Inflammatory macrophage (primary cell): ENCODE data around the gene TTC23.

Experiments
- DNase-seq, 2 donors: peaks; one replicate each; pipeline ENCODE4 v3.0.0-alpha.2; 2020 to 2022
- total RNA-seq, 18 experiments: gene quantifications; one replicate each; lab custom pipeline; 2026; ENCODE audit warnings: mixed read lengths in 6 of 18, inconsistent platforms in 2 of 18; lab: John Stamatoyannopoulos, UW

Gene TTC23, protein sequence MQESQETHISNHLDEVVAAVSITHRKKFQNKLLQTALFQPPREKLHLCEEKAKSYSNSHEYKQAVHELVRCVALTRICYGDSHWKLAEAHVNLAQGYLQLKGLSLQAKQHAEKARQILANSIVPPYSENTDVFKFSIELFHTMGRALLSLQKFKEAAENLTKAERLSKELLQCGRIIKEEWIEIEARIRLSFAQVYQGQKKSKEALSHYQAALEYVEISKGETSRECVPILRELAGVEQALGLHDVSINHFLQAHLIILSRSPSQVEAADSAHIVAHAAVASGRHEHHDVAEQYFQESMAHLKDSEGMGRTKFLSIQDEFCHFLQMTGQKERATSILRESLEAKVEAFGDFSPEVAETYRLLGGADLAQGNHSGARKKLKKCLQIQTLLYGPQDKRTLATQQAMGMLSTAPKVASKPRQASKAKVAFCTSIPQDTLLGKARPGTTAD
- 9.1 to 23.8 (median 14.5) reads per million in 18 experiments for total RNA-seq

DNA sequence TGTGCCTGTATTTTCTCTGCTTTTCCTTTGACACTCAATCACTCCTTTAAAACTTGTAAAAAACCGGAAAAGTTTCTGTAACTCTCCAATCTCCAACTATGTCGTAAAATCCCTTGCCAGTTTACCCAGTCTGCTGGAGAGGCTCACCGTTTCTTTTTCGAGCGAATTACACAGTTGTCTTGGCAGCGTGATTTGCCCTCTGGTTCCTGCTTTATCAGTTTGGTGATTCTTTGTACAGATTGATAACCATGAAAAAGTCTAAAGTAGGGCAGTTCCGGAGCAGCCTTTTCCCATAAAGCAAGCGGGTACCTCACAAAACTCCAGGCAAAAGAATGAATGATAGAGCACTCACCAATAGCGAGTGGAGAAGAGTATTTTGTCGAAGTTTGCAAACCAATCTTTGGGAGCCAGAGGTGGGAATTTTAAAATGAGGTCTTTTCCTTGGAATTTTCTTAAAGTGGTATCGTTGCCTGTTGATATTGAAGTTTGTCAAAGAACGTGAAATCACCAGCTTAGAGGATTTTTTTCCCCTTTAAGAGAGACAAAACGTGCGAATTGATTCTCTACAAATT lies at the start of gene TTC23:
TTC23 (minus strand) TSS at position 312 of the 572 bp plus-strand sequence. CDS start 20,869 bp downstream, outside the sequence.
- DNase-seq, result peak; percentile 22 to 40

DNA sequence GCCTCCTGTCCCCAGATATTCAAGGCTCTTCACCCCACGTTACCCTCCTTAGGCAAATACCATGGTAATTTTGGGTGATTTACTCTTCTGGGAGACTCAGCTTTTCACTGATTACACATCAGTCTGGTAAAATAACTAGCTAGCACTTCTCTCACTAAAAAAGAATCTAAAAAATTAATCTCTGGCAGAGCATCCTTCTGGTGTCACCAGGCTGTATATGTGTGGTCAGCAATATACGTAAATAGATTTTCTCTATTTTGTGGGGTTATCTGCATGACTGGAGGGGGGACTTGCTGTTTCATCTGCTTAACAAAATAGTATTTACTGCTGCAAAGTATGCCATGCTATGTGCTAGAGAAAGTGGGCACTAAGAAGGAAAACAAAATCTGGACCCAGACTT lies 47.0 kb upstream of the TTC23 start:
- DNase-seq, result no peak

DNA sequence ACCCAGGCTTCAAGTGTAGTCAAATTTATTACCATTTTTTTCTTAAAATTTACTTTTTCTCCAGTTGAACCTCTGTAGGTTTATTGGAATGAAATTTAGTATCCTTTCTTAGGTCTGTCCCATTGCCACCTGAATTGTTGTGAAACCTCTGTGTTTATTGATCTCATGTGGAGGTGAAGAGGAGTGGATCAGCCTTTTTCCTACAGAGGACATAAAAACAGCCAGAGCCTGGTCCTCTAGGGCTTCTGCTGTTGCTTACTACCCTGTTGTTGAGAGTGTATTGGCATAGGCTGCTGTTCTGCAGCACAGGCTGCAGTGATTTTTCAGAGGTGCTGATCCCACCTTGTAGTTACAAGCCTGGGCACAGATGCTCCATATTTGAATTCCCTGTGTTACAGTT lies 46.5 kb upstream of the TTC23 start:
- no peak for DNase-seq

DNA sequence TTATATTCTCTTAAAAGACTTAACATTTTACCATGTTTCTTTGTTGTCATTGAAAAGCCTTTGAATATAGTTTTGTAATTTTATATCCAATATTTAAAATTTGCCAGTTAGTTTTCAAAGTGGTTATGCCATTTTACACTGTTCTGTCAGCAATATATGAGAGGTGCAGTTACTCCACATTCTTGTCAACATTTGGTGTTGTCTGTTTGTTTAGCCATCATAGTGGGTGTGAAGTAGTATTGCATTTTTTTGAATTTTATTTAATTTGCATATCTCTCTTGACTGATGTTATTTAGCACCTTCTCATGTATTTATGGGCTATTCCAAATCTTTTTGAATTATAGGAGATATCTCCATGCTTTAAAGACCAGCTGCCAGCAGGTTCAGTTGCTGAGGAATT lies 42.3 kb upstream of the TTC23 start:
- no peak for DNase-seq

DNA sequence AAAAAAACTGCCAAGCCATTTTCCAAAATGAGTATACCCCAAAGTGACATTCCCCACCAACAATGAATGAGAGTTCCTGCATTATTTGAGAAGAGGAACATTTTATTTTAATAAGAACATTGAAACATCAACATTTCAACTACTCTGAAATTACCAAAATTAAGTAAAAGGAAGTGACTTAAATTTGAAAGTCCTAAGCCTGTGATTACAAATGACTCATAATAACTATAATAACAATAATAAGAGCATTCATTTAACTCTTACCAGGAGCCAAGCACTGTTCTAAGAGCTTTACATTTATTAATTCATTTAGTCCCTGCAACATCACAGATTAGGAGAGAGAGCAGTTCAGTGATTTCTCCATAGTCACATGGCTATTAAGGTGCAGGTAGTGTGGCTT lies 34.3 kb upstream of the TTC23 start:
- no peak for DNase-seq

DNA sequence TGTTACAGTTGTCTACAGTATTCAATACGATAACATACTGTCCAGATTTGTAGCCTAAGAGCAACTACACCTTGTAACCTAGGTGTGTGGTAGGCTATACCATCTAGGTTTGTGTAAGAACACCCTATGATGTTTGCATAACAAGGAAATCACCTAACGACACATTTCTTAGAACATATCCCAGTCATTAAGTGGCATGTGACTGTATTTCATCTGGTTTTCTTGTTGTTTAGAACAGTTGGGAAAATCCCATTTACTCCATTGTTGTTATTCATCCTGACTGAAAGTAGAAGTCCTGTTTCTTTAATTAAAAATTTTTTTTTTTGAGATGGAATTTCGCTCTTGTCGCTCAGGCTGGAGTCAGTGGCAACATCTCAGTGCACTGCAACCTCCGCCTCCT lies 33.2 kb upstream of the TTC23 start:
- DNase-seq, result no peak

DNA sequence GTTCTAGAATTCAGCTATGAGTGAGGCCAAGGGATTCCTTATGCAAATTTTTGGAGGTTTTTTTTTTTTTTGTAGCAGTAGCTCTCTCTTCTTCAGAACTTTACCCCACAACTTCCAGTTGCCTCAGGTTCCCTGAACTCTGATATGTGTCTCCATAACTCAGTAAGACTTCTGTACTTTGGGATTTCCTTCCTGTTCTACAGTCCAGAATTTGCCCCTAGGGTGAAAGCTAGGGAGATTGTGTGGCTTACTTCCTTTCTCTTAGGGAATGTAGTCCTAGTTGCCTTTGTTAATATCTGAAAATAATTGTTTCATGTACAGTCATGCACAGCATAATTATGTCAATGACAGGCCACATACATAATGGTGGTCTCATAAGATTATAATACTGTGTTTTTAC lies 32.7 kb upstream of the TTC23 start:
- no peak for DNase-seq

DNA sequence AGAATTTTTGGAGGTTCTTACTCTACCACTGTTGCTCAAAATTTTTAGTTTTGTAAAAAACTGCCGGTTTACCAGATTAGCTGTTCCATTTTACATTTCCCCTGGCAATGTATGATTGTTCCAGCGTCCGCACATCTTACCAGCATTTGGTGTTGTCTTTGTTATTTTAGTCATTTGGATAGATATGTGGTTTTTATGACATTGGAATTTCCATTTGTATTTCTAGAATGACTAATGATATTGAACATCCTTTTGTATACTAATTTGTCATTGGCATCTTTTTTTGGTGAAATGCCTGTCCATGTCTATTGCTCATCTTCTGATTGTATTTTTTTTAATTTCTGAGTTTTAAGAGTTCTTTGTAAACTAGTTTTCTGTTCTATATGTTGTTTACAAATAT lies 30.4 kb upstream of the TTC23 start:
- DNase-seq, result no peak

DNA sequence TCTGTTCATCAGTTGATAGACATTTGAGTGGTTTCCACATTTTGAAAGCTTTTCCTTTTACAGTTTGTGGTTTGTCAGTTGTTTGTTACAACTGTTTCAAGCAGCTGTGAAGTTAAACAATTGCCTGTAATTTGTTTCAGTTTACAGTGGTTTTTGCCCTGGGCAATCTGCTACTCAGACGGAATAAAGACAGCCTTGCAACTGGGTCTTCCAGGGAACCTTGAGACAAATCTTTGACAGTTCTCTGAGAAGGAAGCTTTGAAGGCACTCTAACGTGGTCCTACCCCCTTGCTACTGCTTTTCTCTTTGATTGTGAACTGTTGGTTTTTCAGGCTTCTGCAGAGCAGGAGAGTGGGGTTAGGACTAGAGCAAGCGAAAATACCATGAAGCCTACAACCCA lies 29.9 kb upstream of the TTC23 start:
- DNase-seq, result no peak

DNA sequence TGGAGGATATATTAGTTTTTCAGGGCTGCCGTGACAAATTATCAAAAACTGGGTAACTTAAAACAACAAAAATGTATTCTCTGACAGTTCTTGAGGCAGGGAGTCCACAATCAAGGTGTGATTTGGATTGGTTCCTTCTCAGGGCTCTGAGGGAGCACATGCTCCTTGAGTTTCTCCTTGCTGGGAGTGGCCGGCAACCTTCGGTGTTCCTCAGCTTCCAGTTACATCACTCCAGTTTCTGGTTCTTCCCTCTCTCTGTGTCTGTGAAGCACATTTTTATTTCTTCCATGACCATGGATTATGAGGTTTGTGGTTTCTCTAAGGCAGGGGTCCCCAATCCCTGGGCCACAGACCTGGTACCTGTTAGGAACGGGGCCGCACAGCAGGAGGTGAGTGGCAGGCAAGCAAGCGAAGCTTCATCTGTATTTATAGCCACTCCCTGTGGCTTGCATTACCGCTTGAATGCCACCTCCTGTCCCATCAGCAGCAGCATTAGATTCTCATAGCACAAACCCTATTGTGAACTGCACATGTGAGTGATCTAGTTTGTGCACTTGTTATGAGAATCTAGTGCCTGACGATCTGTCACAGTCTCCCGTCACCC lies 26.2 kb upstream of the TTC23 start:
- DNase-seq, result no peak

DNA sequence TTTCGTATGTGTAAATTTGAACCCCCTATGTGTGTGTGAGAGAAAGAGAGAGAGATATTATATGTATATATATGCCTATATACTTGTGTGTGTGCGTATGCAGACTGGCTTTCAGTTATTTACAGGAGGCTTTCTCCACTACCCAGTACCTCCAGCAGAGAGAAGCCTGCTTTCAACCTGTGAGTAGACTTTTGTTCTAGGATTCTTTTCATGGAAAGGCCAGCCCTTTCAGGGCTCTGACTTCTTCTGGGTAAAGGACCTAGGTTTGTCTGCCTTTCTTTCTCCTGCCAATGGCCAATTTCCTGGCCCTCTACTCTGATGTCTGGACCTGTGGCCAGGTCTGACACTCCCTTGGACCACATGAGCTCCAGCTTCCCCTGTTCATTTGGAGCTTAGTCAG lies 25.7 kb upstream of the TTC23 start:
- no peak for DNase-seq

DNA sequence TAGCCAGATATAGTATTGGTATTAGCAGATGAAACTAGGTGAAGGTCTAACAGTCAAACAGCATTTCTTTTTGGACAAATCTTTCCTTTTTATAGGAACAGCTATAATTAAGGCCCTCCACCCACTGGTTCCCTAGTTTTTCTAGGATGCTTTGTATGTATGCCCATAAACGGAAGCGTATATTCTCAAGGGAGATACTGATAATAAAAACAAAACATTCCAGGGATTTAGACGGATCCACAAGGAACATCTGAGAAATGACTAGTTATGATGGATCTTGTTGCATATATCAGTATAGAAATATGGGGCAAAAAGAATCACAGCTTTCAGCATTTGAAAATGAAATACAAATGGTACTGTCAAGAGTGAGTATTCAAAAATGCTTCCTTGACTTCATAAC lies 24.4 kb upstream of the TTC23 start:
- DNase-seq, result no peak

DNA sequence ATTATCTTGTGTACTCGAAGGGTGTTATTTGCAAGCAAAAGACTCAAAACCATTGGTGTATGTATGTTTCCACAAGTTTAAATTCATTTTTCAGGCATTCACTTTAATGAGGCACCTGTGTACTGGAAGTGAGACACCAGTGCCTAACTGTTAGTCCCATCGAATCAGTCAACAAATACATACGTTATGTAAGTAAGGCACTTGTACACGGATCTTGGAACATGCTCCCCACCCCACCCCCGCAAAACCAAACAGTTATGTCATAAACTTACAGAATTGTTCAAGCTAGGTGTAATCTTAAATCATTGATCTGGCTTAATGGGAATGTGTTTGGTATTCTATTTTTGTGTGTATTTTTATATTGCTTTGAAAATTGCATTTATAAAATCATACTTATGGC lies 19.1 kb upstream of the TTC23 start:
- DNase-seq, result no peak

DNA sequence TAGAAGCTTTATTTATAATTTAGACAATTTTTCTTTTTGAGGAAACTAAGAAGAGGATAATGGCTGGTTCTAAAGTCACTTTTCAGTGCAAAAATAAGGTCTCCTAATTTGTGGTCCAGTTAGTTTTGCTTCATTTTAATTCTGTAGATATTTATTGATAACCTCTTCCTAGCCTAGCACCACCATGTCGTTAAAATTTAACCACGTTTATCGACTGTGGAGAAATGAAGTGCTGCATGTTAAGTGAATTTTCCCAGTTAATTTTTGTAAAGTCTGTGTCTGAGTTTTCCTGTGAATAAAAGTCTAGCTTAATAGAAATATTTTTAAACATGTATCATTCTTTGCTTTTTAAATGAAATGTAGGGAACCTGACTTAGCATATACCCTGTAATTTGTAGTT lies 18.6 kb upstream of the TTC23 start:
- no peak for DNase-seq

DNA sequence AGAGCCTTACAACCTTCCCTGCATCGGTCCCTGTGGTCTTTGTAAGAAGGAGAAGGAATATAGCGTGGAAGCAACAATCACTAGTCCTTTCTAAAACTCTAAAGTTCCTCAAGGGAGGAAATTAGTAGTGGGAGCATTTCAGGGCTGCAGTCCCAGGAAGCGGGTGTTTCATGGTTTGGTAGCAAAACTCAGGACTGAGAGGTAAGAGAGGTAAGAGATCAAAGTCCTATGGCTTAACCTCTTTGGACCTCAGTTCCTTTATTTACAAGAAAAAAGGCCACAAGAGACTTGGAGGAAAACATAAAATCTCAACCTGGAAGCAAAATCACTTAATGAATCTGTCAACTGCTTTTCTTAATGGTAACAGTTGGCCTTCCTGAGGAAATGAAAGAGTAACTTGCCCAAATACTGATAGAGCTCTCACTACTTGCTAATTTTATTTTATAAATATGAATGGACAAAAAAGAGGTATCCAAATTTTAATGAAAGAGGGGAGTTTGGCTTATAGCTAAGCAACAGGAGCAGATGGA lies 16.2 kb upstream of the TTC23 start:
- DNase-seq, result no peak

DNA sequence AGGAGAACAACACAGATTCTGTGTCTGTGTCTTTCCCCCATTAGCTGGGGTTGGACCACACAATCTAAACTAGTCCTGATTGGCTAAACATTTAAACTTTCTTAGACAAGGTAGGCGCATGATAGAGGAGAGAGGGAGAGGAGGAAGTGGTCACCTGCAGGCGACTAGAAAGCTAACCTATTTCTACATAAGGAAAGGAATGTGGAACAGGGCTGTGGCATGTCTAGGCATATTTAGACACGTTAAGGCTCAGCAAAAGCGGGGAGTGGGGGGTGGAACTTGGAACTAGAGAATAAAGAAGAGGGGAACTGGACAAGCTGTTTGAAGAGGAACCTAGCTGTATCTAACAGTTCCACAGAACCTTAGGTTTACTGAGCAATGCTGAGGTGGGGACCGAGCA lies 14.7 kb upstream of the TTC23 start:
- no peak for DNase-seq

DNA sequence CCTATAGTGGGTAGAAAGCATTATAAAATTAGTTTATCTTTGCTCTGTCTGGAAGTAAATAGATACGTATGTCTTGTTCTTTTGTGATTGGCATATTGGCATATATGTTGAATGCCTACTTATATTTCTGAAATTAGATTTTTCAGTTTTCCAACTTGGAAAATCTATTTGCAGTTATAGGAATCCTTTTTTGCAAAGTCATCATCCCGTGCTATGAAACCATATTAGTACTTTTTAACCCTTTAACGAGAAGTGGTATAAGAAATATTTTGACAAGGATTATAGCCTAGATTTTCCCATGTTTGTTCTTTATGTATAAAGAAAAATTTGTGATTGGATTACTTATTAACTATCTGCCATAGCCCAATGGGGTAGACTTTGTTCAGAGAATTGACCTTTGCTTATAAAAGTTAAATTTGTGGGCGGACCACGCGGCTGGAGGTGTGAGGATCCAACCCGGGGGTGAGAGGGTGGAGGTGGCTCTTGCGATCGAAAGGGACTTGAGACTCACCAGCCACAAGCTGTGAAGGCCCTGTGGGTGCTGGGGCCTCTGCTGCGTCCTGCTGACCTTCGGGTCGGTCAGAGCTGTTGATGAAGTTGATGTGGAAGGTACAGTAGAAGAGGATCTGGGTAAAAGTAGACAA lies 7.8 kb upstream of the TTC23 start:
- DNase-seq, result no peak

DNA sequence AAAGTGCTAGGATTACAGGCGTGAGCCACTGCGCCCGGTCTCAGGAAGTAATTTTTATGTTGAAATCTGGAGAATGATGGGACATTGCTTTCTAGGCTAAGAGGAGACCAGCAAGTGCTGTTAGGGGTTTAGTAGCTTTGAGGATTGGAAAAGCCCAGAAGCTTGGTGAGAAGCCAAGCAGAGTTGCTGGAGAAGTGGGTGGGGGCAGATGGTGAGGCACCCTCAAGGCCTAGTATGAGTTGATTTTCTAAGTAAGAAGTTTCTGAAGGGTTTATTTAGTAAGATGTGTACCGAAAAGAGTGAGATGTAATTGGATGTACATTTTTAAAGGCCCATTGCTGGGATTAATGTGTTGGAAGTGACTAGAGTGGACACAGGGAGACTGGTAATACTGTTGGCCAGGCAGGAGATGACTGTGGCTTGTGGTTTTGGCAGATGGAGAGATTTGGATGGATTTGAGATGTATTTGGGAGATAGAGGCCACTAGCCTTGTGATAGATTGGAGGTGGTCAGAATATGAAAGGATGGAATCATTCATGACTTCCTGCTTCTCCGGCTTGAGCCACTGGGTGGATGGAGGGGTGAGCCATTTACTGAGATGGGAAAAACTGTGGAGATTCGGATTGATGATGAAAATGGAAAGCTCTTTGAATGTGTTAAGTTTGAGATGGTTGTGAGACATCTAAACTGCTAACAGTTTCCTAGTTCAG lies 4.2 kb upstream of the TTC23 start:
- DNase-seq, result no peak

DNA sequence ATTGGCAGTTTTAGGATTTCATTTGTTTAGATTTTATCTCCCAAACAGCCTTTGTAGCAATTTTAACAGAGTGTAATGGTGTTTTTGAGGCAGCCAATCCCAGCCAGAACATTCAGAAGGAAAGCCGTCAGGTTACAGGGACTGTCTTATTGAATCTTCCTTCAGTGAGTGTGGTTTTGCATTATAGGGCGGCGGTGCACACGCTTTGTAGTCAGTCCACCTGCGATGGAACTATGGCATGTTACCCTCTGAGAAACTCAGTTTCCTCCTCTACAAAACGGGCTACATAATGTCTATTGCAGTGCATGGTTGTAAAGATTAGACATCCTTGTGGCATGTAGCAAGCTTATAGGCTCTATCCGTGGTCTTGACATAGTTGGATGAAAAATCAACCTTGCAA lies 2.9 kb upstream of the TTC23 start:
- no peak for DNase-seq

DNA sequence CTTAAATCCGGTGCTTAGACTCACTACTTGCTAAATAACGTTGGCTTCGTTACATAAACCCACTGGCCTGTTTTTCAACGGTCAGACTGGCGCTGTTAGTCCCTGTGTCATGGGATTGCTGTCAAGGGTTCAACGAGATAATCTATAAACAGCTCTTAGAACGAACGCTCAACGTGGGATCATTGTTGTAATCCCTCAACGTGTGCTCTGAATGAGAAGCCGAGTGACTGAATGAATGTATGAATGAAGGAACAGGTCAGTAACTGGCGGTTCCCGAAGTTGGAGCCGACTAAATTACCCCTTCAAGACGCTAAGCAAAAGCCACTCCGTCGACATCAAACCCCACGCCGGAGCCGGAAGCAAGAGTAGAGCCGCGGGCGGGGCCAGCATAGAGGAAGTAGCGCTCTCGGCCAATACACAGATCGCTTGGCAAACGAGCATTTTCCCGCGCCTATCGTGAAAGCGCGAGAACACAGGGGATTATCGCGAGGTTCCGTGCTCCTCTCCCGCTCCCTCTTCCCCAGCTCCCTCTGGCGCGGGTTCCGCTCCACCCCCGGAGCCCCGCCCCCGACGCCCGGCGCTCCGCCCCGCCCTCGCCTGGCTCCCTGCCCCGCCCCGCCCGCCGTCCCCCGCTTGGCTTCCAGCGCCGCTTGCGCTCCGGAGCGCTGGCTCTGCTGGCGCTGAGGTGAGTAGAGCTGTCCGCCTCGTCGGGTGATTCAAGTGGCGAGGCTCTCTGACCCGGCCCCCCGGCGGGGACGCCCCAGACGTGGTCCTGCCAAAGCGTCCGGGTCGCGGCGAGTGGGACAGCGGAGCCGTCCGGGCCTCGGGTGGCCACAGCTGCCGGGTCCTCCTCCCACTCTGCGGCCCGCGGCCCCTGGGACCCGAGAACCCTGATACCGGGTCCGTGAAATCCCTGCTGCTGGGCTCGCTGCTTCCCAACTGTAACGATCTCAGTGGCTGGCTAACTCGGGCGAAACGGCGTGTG lies 1.8 kb upstream of the TTC23 start, which contains the start of gene LRRC28:
LRRC28 (plus strand) TSS at position 625 of the 985 bp plus-strand sequence. CDS start 4,477 bp downstream, outside the sequence.
- DNase-seq, result peak; percentile 99 to 100

DNA sequence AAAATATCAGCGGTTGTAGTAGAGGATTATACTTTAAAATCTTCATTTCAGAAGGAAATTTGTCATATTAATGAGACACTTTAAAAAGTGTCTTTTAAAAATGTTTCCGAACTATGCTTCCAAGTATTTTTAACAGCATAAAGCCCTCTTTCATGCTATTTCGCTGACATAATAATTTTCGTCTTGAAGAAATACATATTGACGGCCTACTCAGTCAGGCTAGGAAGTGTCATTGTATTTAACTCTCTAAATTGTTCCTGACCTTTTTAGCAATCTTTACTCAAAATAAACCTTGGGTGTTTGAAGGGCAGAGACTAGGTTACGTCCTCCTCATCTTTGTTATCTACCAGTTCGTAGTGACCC lies 1.1 kb upstream of the TTC23 start:
- no peak for DNase-seq
